Nephron (organoid): Measurements from ENCODE around the gene LBHD2.

Source experiments
- H3K27ac Mint-ChIP-seq, 3 experiments: 2 replicates each; pipeline ENCODE4 v1.8.0; 2020; ENCODE audit warnings: mixed read lengths in 3 of 3, mild to moderate bottlenecking in 2 of 3, moderate library complexity in 1 of 3
- H3K27me3 Mint-ChIP-seq: 2 replicates; pipeline ENCODE4 v1.8.0; 2021; ENCODE audit warnings: low read depth, mild to moderate bottlenecking, moderate library complexity, mixed read lengths
- H3K36me3 Mint-ChIP-seq: 2 replicates; pipeline ENCODE4 v1.8.0; 2020; ENCODE audit warnings: low read depth, mixed read lengths
- H3K4me1 Mint-ChIP-seq: 2 replicates; pipeline ENCODE4 v1.8.0; 2020; ENCODE audit warnings: mixed read lengths
- H3K4me3 Mint-ChIP-seq, 3 experiments: 2 replicates each; pipeline ENCODE4 v1.8.0; 2020; ENCODE audit warnings: mild to moderate bottlenecking in 3 of 3, mixed read lengths in 3 of 3, moderate library complexity in 2 of 3
- H3K9me3 Mint-ChIP-seq: 2 replicates; pipeline ENCODE4 v1.8.0; 2020; ENCODE audit warnings: mixed read lengths
- CTCF ChIP-seq, 3 experiments: fragments of 200-600 bp; sonication (generic); IDR thresholded peaks; one replicate each; pipeline ENCODE4 v1.5.0; 2021; ENCODE audit warnings: antibody characterized with exemption in 3 of 3; ENCODE audit not compliant: unreplicated experiment in 3 of 3

LBHD2 gene

GRCh38 chr14:103122947-103123633 is 39.1 kb downstream of the LBHD2 start, which contains the start of gene TNFAIP2:
Gene TNFAIP2 (plus strand): TSS chr14:103123461. CDS start chr14:103126458, 2,997 bp downstream.
- Mint-ChIP-seq H3K4me3 (peak within 1 kb of the TSS; percentile 76 to 79 (median 76)), H3K36me3 (no peaks in the 10 kb centered on the region), H3K27ac (peak within 1 kb of the TSS; percentile 93 to 97 (median 95)), H3K4me1 (peaks cover 32% of the 10 kb centered on the region), H3K27me3 (peaks cover 18% of the 10 kb centered on the region), H3K9me3 (no peaks in the 10 kb centered on the region)
- no peak for TF ChIP-seq CTCF (IDR thresholded peaks at IDR 0.05; ENCODE audit: unreplicated experiment in 3 of 3)

- Mint-ChIP-seq H3K27ac (peak overlapping the region in 2 of 3 experiments; percentile 8 to 38), H3K27me3 (peaks cover 23% of the 10 kb centered on the region), H3K4me1 (peaks cover 35% of the 10 kb centered on the region), H3K4me3 (peak overlapping the region; percentile 30 to 75 (median 63)), H3K9me3 (no peaks in the 10 kb centered on the region), H3K36me3 (no peaks in the 10 kb centered on the region)
- peak; percentile 11 to 26 (median 21) for TF ChIP-seq CTCF (IDR thresholded peaks at IDR 0.05; ENCODE audit: unreplicated experiment in 3 of 3)
Measured at GRCh38 chr14:103123634-103124500, 39.9 kb downstream of the LBHD2 start.

- Mint-ChIP-seq H3K4me1 (peaks cover 40% of the 10 kb centered on the region), H3K9me3 (no peaks in the 10 kb centered on the region), H3K27ac (peak overlapping the region in 2 of 3 experiments; percentile 8 to 38), H3K4me3 (peak overlapping the region in 1 of 3 experiments; percentile 30), H3K36me3 (no peaks in the 10 kb centered on the region), H3K27me3 (peaks cover 25% of the 10 kb centered on the region)
- no peak for TF ChIP-seq CTCF (IDR thresholded peaks at IDR 0.05; ENCODE audit: unreplicated experiment in 3 of 3)
Measured at GRCh38 chr14:103124501-103125001, 40.5 kb downstream of the LBHD2 start.

GRCh38 chr14:103125098-103126070 is 41.4 kb downstream of the LBHD2 start:
- no peak for TF ChIP-seq CTCF (IDR thresholded peaks at IDR 0.05; ENCODE audit: unreplicated experiment in 3 of 3)
- Mint-ChIP-seq H3K4me1 (peaks cover 36% of the 10 kb centered on the region), H3K27ac (peak overlapping the region in 1 of 3 experiments; percentile 45), H3K4me3 (peak overlapping the region; percentile 63 to 81 (median 78)), H3K27me3 (peaks cover 30% of the 10 kb centered on the region), H3K36me3 (no peaks in the 10 kb centered on the region), H3K9me3 (no peaks in the 10 kb centered on the region)
